K562 (cell line): Measurements from ENCODE around the gene SLC25A53. TPM values are rescaled to one million over a fixed set of nuclear protein-coding genes. Genes with fewer than 3 reads are reported as not detected.

Experiments
- ATAC-seq: fragments of 200-7000 bp; cut with Tn5 transposase; 3 replicates; pipeline ENCODE4 v1.9.1; 2020; ENCODE audit warnings: moderate library complexity
- BruUV-seq: library from RNA; stranded (reverse); fragments of 400-500 nt; replicated peaks from 2 replicates; lab custom pipeline; 2021; lab: Mats Ljungman, UMichigan
- CTCF ChIA-PET: fragments of 300-600 bp; formaldehyde crosslinking; extraction: SDS; loops from one replicate; lab custom pipeline; 2021; ENCODE audit warnings: low intra/inter-chr PET ratio; lab: Yijun Ruan, JAX
- POLR2A ChIA-PET: fragments of 300-600, 350-650 bp; sonication (Branson Sonifier 250); formaldehyde crosslinking; extraction: SDS; loops from one replicate; lab custom pipeline; 2021; ENCODE audit warnings: antibody characterized with exemption, inconsistent platforms; lab: Yijun Ruan, JAX
- DNase-seq, 4 experiments: peaks; one replicate each; pipeline versions ENCODE4 v3.0.0 to v3.0.0-alpha.2; 2011 to 2018; ENCODE audit warnings: low spot score in 3 of 4, mixed read lengths in 3 of 4; ENCODE audit errors: extremely low read depth in 1 of 4
- FAIRE-seq: peaks from 2 replicates; lab custom pipeline; 2011; peaks lifted over from hg19 to GRCh38; lab: Jason Lieb, UNC
- H2AFZ ChIP-seq: 2 replicates; pipeline ENCODE4 v1.6.0; 2011; ENCODE audit warnings: low read depth, low read length, control low read depth, inconsistent platforms
- H3K27ac ChIP-seq: fragments of 200-600 bp; 3 replicates; pipeline ENCODE4 v1.8.0; 2011; ENCODE audit warnings: low read depth, mild to moderate bottlenecking, control low read depth, inconsistent platforms, low read length, moderate library complexity, mixed read lengths; ENCODE audit errors: extremely low read depth
- H3K27me3 ChIP-seq, 2 experiments: fragments of 300-600 bp in 1 of 2; 2 replicates in 1 of 2; 3 replicates in 1 of 2; pipeline versions ENCODE4 v1.6.0 to v1.8.0; 2011; ENCODE audit warnings: inconsistent platforms in 2 of 2, low read length in 2 of 2, mild to moderate bottlenecking in 1 of 2, mixed read lengths in 1 of 2, moderate library complexity in 1 of 2; ENCODE audit not compliant: control insufficient read depth in 2 of 2, insufficient read depth in 2 of 2
- H3K36me3 ChIP-seq: fragments of 300-600 bp; 3 replicates; pipeline ENCODE4 v1.8.0; 2011; ENCODE audit warnings: mild to moderate bottlenecking, low read length, inconsistent platforms; ENCODE audit not compliant: control insufficient read depth, insufficient read depth
- H3K4me1 ChIP-seq, 2 experiments: fragments of 200-600 bp in 1 of 2; replicated peaks in 1 of 2; 2 replicates in 1 of 2; 3 replicates in 1 of 2; pipeline versions ENCODE4 v1.5.1 to v1.8.0; 2011; ENCODE audit warnings: inconsistent platforms in 2 of 2, low read length in 2 of 2, mild to moderate bottlenecking in 1 of 2, mixed read lengths in 1 of 2, moderate library complexity in 1 of 2; ENCODE audit not compliant: control insufficient read depth in 2 of 2, insufficient read depth in 2 of 2
- H3K4me2 ChIP-seq: 2 replicates; pipeline ENCODE4 v1.6.1; 2011; ENCODE audit warnings: low read length, control low read depth, inconsistent platforms, mixed read lengths; ENCODE audit not compliant: insufficient read depth
- H3K4me3 ChIP-seq: fragments of 200-600 bp; sonication (generic), shearing (Covaris generic); 2 replicates; pipeline ENCODE4 v1.5.1; 2016; ENCODE audit warnings: control low read depth, inconsistent platforms
- H3K79me2 ChIP-seq: fragments of 200-600 bp; 3 replicates; pipeline ENCODE4 v1.8.0; 2011; ENCODE audit warnings: low read length, inconsistent platforms; ENCODE audit not compliant: control insufficient read depth, insufficient read depth
- H3K9ac ChIP-seq, 2 experiments: 2 replicates each; pipeline versions ENCODE4 v1.6.0 to v1.6.1; 2011; ENCODE audit warnings: low read depth in 2 of 2, low read length in 2 of 2, control low read depth in 1 of 2, inconsistent platforms in 1 of 2, mild to moderate bottlenecking in 1 of 2, mixed read lengths in 1 of 2; ENCODE audit not compliant: insufficient read depth in 1 of 2
- H3K9me1 ChIP-seq: one replicate; pipeline ENCODE4 v1.6.0; 2011; ENCODE audit warnings: inconsistent platforms, mild to moderate bottlenecking, low read length, moderate library complexity; ENCODE audit not compliant: control insufficient read depth, insufficient read depth
- H3K9me3 ChIP-seq: replicated peaks from 2 replicates; pipeline ENCODE4 v1.5.1; 2011; ENCODE audit warnings: low read depth, low read length, inconsistent platforms; ENCODE audit not compliant: control insufficient read depth, insufficient read depth
- H4K20me1 ChIP-seq: replicated peaks from 2 replicates; pipeline ENCODE4 v1.6.1; 2011; ENCODE audit warnings: low read length, inconsistent platforms, mixed read lengths; ENCODE audit not compliant: control insufficient read depth, insufficient read depth
- ARID1B ChIP-seq: fragments of 450-650 bp; IDR thresholded peaks from 2 replicates; pipeline ENCODE4 v1.6.1; 2016; ENCODE audit warnings: antibody characterized with exemption, mild to moderate bottlenecking, inconsistent platforms
- ARNT ChIP-seq, 2 experiments: fragments of 450-650 bp; IDR thresholded peaks; 2 replicates each; pipeline ENCODE4 v1.6.1; 2016; ENCODE audit warnings: mild to moderate bottlenecking in 1 of 2
- CEBPG ChIP-seq, 3 experiments: fragments of 200-800 bp in 1 of 3; sonication (Bioruptor generic) in 1 of 3; sonication (generic) in 1 of 3; formaldehyde crosslinking in 1 of 3; IDR thresholded peaks in 2 of 3; conservative IDR thresholded peaks in 1 of 3; 2 replicates each; pipeline versions ENCODE4 v1.6.1 to v1.8.0; 2016 to 2022; ENCODE audit warnings: missing compliant biosample characterization in 2 of 3, missing genetic modification characterization in 2 of 3, mild to moderate bottlenecking in 1 of 3, missing genetic modification reagents in 1 of 3
- FOXJ2 ChIP-seq: fragments of 200-800 bp; sonication (Bioruptor generic); IDR thresholded peaks from 2 replicates; pipeline ENCODE4 v1.6.1; 2016; ENCODE audit warnings: missing genetic modification characterization, missing compliant biosample characterization
- FOXP1 ChIP-seq: sonication (generic); formaldehyde crosslinking; IDR thresholded peaks from 2 replicates; pipeline ENCODE4 v1.8.0; 2022; ENCODE audit warnings: mild to moderate bottlenecking, missing genetic modification reagents
- HMG20B ChIP-seq: fragments of 250-450 bp; sonication (Bioruptor Pico); IDR thresholded peaks from 2 replicates; pipeline ENCODE4 v1.5.0; 2021; ENCODE audit warnings: mild to moderate bottlenecking
- IRF2 ChIP-seq: sonication (generic); formaldehyde crosslinking; IDR thresholded peaks from 2 replicates; pipeline ENCODE4 v1.8.1; 2022; ENCODE audit warnings: mild to moderate bottlenecking, missing genetic modification reagents
- JUNB ChIP-seq: fragments of 450-650 bp; formaldehyde crosslinking; conservative IDR thresholded peaks from 2 replicates; pipeline ENCODE4 v1.4.0; 2020; ENCODE audit warnings: mild to moderate bottlenecking
- MAFF ChIP-seq: IDR thresholded peaks from 2 replicates; pipeline ENCODE4 v1.6.1; 2012; ENCODE audit warnings: low read length, improper control_type of control experiment
- MCM2 ChIP-seq: fragments of 450-650 bp; IDR thresholded peaks from 2 replicates; pipeline ENCODE4 v1.6.1; 2017; ENCODE audit warnings: low read depth, mild to moderate bottlenecking
- MEIS2 ChIP-seq: fragments of 450-650 bp; IDR thresholded peaks from 2 replicates; pipeline ENCODE4 v1.6.1; 2014; ENCODE audit warnings: mild to moderate bottlenecking; ENCODE audit not compliant: partially characterized antibody
- NR2F6 ChIP-seq: fragments of 450-650 bp; formaldehyde crosslinking; IDR thresholded peaks from 2 replicates; pipeline ENCODE4 v1.4.0; 2020; ENCODE audit warnings: mild to moderate bottlenecking
- NR3C1 ChIP-seq: sonication (generic); formaldehyde crosslinking; IDR thresholded peaks from 2 replicates; pipeline ENCODE4 v1.8.1; 2022; ENCODE audit warnings: missing genetic modification reagents
- SIX5 ChIP-seq, 2 experiments: IDR thresholded peaks; 2 replicates each; pipeline ENCODE4 v1.6.1; 2011; ENCODE audit warnings: low read length in 2 of 2, borderline replicate concordance in 1 of 2, low read depth in 1 of 2, mild to moderate bottlenecking in 1 of 2, moderate library complexity in 1 of 2; ENCODE audit not compliant: insufficient read depth in 1 of 2
- ZNF507 ChIP-seq: conservative IDR thresholded peaks from 2 replicates; pipeline ENCODE4 v1.6.1; 2017; ENCODE audit warnings: missing genetic modification characterization, missing compliant biosample characterization
- ZNF740 ChIP-seq, 3 experiments: fragments of 200-800 bp in 1 of 3; sonication (Bioruptor generic) in 1 of 3; sonication (generic) in 1 of 3; formaldehyde crosslinking in 1 of 3; IDR thresholded peaks; 2 replicates each; pipeline versions ENCODE4 v1.6.1 to v1.8.0; 2016 to 2022; ENCODE audit warnings: mild to moderate bottlenecking in 2 of 3, missing compliant biosample characterization in 2 of 3, missing genetic modification characterization in 2 of 3, missing genetic modification reagents in 1 of 3
- WGBS: fragments of 100-300 bp; shearing (Covaris generic); methylation state at CpG from one replicate; pipeline ENCODE4 v1.1.6; 2016; ENCODE audit warnings: low coverage, mixed read lengths; ENCODE audit not compliant: insufficient coverage; ENCODE audit errors: missing lambda C conversion rate; 5-methylcytosine and 5-hydroxymethylcytosine counted together
- in situ Hi-C: fragments of 300-500 bp; cut with MboI; formaldehyde crosslinking; loops from 4 replicates; pipeline ENCODE4 v1.15.0; 2018; ENCODE audit warnings: inconsistent platforms, mixed read lengths
- intact Hi-C: fragments of 100-400 bp; cut with micrococcal nuclease; formaldehyde crosslinking; loops from 2 replicates; pipeline ENCODE4 v1.14.2; 2022
- polyA plus RNA-seq, 8 experiments: library from polyadenylated mRNA; depleted of rRNA in 4 of 8; stranded (reverse) in 5 of 8; unstranded in 3 of 8; fragments of >200 nt; fragmentation: Nextera tagmentation in 2 of 8; fragmentation: Illumina TruSeq in 1 of 8; extraction: Ambion mirVana in 2 of 8; extraction: Trizol in 1 of 8; gene quantifications; 2 replicates each; pipeline versions ENCODE4 v1.2.1 to v1.2.3, GENCODE V29; 2011 to 2014; ENCODE audit warnings: inconsistent platforms in 1 of 8, missing spikeins in 1 of 8
- total RNA-seq, 7 experiments: library from RNA; depleted of rRNA in 6 of 7; stranded (reverse); fragments of >200 nt in 6 of 7; fragmentation: Illumina TruSeq in 2 of 7; extraction: Trizol in 2 of 7; gene quantifications; 2 replicates each; pipeline versions ENCODE4 v1.2.1 to v1.2.3, GENCODE V29; 2011 to 2021; ENCODE audit warnings: low replicate concordance in 1 of 7
- TF ChIP-seq, protein P1 (sequence below): sonication (generic); formaldehyde crosslinking; IDR thresholded peaks from 2 replicates; pipeline ENCODE4 v1.8.1; 2023; ENCODE audit warnings: mild to moderate bottlenecking, missing genetic modification reagents

Gene SLC25A53
- total and polyA plus RNA-seq, 9 of the 15 experiments (the other 6 are each of a cell fraction or from before 2014, with no cell fraction given), result 2.4 to 8.6 (median 5.6) TPM

- TF ChIP-seq ARNT (IDR thresholded peaks at IDR 0.05) (no peak), HMG20B (no peak), ZNF740 (CRISPR knock-in tag; IDR thresholded peaks at IDR 0.05) (no peak), ZNF740 (tag; IDR thresholded peaks at IDR 0.05) (no peak)
- TF ChIP-seq, protein P1, sequence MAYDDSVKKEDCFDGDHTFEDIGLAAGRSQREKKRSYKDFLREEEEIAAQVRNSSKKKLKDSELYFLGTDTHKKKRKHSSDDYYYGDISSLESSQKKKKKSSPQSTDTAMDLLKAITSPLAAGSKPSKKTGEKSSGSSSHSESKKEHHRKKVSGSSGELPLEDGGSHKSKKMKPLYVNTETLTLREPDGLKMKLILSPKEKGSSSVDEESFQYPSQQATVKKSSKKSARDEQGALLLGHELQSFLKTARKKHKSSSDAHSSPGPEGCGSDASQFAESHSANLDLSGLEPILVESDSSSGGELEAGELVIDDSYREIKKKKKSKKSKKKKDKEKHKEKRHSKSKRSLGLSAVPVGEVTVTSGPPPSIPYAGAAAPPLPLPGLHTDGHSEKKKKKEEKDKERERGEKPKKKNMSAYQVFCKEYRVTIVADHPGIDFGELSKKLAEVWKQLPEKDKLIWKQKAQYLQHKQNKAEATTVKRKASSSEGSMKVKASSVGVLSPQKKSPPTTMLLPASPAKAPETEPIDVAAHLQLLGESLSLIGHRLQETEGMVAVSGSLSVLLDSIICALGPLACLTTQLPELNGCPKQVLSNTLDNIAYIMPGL (CRISPR knock-in tag), result no peak
Observed at GRCh38 chrX:104195013-104195412, 38.2 kb upstream of the SLC25A53 start (continued).

GRCh38 chrX:104193485-104193884 lies 36.7 kb upstream of the SLC25A53 start:
- Histone ChIP-seq H3K27ac (no peak overlapping the region), H3K27me3 (no peaks in the 10 kb centered on the region), H3K9me3 (no peaks in the 10 kb centered on the region), H3K9me1 (no peaks in the 10 kb centered on the region), H3K36me3 (peaks cover 48% of the 10 kb centered on the region; the same call in 2 of the 3 replicates), H3K4me1 (no peaks in the 10 kb centered on the region), H3K4me2 (no peak overlapping the region), H3K79me2 (no peaks in the 10 kb centered on the region), H3K4me3 (no peak overlapping the region), H2AFZ (no peak overlapping the region), H3K9ac (no peak overlapping the region), H4K20me1 (no peaks in the 10 kb centered on the region)
- CTCF ChIA-PET, result no interaction called here
- ATAC-seq (no peak), DNase-seq (no peak), FAIRE-seq (no peak)
- in situ Hi-C loops, result no loop called here
- POLR2A ChIA-PET, result no interaction called here
- TF ChIP-seq MAFF (no peak), MCM2 (no peak), FOXP1 (CRISPR knock-in tag) (no peak), IRF2 (no peak), NR3C1 (CRISPR knock-in tag) (no peak), ARID1B (no peak), ZNF507 (tag) (no peak), JUNB (no peak), NR2F6 (no peak), SIX5 (IDR thresholded peaks at IDR 0.05; ENCODE audit: borderline replicate concordance in 1 of 2, insufficient read depth in 1 of 2, low read depth in 1 of 2, low read length in 2 of 2) (no peak), CEBPG (CRISPR knock-in tag; IDR thresholded peaks at IDR 0.05) (no peak), CEBPG (tag; conservative IDR thresholded peaks at IDR 0.05 in 1 of 2, IDR thresholded peaks at IDR 0.05 in 1 of 2) (no peak), FOXJ2 (no peak), MEIS2 (no peak)
- 100% methylated on average over 2 of the region's 2 CpGs for WGBS
- no TSS peak for BruUV-seq
- intact Hi-C loops, result loop anchor here (5.0 kb wide), 1 partner anchor 79 kb away; no protein-coding TSS in a partner anchor
